ENCODE measurements around the gene ZNF439.
A peak's percentile ranks its signal among the peaks of the same experiment; 100 is the strongest.
"Not testable (repeated sequence)": the region's sequence is repeated elsewhere in the genome, so short reads cannot be mapped to it uniquely, and the experiment has no call there.

ZNF439 gene

DNA sequence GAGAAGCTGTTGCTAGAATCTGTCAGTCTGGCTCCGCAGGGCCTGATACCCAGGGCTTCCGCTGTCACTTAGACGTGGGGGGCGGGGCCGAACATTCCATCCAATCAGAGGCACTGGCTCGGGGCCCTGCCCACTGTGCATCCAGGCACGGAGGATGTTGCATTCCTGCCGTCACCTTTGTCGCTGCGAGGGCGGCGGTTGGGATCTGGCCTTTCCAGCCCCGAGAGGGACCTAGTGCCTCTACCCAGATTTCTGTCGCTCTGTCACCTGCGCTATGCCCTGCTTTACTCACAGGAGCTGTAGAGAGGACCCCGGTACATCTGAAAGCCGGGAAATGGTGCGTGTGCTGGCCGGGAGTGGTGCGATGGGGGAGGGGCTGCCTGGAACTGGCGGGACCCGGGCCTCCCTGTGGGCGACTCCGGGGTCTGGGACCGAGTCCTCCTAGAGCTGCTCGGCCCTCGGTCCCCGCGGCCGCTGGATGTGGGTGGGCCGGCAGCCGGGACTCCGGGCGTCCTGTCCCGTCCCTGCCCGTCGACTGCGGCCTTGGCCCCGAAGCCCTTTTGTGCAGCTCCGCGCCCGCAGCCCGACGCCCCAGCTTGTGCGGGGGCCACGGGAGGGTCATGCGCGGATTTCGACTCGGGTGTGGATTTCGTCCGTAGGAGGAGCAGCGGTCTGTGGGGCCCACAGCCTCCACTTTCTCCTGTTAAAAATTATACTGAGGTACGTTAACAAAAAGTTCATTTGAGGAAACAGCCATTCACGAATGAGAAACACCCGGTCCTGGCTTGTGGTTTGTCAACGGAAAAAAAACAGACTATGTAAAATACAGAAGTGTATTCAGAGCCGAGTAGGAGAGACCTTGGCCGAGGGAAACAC, at the start of gene ZNF439:
Gene ZNF439, plus strand, starts transcription at position 133 of the 876 bp plus-strand sequence. Its CDS starts 142 bp downstream, at position 275.
- peak; percentile 93 for DNase-seq

DNA sequence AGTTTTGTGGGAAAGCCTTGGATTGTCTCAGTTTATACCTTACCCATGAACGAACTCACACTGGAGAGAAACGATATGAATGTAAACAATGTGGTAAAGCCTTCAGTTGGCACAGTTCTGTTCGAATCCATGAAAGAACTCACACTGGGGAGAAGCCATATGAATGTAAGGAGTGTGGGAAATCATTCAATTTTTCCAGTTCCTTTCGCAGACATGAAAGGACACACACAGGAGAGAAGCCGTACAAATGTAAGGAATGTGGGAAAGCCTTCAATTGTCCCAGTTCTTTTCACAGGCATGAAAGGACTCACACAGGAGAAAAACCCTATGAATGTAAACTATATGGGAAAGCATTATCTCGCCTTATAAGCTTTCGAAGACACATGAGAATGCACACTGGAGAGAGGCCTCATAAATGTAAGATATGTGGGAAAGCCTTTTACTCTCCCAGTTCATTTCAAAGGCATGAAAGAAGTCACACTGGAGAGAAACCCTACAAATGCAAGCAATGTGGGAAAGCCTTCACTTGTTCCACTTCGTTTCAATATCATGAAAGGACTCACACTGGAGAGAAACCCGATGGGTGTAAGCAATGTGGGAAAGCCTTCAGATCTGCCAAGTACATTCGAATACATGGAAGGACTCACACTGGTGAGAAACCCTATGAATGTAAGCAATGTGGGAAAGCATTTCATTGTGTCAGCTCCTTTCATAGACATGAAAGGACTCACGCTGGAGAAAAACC, 42.0 kb upstream of the ZNF439 start:
- no peak for DNase-seq

DNA sequence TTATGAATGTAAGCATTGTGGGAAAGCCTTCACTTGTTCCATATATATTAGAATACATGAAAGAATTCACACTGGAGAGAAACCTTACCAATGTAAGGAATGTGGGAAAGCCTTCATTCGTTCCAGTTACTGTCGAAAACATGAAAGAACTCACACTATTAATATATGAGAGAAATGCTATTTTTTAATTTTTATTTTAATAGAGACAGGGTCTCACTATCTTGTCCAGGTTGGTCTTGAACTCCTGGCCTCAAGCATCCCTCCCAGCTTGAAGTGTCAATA, 41.5 kb upstream of the ZNF439 start:
- DNase-seq: no peak

DNA sequence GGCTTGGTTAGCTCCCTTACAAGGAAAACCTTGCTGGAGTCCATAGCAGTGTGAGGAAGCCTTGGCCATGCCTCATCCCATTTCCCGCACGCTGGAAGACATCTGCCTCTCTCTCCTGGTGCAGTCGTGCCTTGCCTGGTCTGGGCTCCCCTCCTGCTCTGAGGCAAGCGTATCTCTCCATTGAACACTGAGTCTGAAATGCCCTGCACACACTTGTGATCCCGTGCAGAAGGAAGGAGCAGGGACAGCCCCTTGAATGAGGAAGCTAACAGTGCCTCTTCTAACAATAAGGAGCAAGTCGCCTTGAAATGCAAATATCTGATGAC, 34.9 kb upstream of the ZNF439 start:
- no peak for DNase-seq

DNA sequence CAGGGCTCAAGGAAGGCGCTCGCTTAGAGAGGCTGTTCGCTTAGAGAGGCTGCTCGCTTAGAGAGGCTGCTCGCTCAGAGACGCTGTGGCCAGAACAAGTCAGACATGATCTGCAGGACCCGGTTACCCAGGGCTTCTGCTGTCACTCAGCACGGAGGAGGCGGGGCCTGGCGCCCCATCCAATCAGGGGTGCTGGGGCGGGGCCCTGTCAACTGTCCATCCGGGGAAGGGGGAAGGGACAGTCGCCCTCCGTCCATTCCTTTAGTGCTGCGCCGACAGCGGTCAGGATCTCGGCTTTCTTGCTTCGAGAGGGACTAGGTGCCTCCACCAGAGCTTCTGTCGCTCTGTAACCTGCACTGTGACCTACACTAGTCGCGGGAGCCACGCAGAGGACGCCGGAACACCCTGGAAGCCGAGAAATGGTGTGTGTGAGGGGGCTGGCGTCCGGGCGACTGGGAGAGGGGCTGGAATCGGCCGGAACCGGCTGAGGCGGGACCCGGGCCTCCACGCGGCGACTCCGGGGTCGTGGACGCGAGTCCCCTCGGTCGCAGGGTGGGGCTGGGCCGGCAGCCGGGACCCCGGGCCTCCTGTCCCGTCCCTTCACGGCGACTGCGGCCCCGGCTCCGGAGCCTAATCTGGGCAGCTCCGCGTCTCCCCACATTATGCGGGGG, 34.4 kb upstream of the ZNF439 start, which contains the start of gene ZNF440:
Gene ZNF440, plus strand, starts transcription at position 245 of the 671 bp plus-strand sequence. Its CDS starts 175 bp downstream, at position 420.
- DNase-seq: peak; percentile 97

DNA sequence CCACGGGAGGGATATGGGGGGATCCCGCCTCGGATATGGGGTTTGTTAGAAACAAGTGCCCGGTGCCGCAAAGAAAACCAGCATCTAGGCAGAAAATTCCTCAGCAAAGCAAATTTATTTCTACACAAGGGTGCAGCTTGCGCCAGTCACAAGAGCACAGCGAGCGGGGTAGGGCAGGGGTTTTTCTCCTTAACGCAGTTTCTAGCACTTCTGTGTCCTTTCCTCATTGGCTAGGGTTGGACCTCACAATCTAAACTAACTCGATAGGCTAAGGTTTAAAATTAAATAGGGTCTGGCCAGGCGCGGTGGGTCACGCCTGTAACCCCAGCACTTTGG, 33.9 kb upstream of the ZNF439 start:
- peak; percentile 3 for DNase-seq

DNA sequence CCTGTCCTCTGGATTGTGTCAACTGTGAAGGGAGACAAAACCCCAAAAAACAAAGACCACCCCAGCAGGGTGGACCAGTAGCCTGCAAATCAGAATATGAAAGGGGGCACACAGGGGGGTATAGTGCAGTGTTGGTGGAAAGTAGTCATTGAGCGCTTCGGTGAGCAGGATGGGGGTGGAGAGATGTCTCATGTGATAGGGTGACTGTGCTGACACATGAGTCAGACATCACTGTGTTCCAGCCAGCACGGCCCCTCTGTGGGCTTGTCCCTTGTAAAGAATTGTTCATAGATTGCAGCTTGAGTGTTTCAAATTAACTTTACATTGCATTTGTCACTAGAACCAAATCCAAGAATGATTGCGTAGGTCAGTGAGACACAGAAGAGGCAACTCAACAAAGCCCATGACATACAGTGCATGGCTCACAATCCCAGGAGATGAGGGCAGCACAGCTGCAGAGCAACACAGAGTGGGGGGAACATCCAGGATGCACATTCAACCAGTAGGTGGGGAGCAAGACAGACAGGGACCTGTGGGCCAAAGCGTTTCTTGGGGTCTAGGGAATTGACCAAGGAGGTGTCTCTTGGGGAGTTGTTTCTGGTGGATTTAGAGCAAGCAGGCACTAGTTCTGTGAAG, 26.9 kb upstream of the ZNF439 start:
- no peak for DNase-seq

DNA sequence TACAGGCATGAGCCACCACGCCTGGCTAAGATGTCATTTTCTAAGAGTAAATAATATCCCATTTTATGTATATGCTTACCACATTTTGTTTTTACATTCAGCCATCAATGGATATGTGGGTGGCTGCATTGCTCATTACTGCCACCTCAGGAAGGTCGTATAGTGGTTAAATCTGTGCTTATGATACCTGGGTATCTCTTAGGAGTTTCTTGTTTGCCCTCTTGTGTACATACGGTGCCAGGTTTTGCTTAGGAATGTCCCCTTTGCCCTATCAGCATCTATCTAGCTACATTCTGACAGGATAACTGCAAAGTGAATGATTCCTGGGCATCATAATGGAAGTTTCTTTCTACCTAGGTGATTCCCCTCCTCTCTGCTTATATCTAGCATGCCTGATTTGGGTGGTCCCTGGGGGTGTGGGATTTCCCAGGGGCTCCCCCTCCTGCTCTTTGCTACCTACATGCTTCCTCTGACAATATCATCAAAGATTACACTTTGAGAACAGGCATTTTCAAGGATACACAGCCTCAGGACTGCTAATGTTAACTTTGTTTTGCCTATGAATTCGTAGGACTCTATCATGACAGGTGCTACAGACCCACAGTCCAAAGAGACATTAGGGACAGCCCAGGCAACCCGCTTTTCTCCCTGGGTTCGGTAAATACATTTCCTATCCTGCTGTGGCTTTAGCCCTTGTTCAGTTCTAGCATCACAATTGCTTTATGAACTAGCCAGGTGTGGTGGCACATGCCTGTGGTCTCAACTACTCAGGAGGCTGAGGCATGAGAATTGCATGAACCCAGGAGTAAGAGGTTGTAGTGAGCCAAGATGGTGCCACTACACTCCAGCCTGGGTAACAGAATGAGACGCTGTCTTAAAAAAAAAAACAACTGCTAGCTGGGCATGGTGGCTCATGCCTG, 19.3 kb upstream of the ZNF439 start:
- not testable (repeated sequence) for DNase-seq

DNA sequence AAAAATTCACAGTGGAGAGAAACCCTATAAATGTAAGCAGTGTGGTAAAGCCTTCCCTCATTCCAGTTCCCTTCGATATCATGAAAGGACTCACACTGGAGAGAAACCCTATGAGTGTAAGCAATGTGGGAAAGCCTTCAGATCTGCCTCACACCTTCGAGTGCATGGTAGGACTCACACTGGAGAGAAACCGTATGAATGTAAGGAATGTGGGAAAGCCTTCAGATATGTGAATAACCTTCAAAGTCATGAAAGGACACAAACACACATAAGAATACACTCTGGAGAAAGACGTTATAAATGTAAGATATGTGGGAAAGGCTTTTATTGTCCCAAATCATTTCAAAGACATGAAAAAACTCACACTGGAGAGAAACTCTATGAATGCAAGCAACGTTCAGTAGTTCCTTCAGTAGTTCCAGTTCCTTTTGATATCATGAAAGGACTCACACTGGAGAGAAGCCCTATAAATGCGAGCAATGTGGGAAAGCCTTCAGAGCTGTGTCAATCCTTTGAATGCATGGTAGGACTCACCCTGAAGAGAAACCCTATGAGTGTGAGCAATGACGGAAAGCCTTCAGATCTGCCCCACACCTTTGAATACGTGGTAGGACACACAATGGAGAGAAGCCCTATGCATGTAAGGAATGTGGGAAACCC, 16.1 kb upstream of the ZNF439 start:
- DNase-seq: no peak

DNA sequence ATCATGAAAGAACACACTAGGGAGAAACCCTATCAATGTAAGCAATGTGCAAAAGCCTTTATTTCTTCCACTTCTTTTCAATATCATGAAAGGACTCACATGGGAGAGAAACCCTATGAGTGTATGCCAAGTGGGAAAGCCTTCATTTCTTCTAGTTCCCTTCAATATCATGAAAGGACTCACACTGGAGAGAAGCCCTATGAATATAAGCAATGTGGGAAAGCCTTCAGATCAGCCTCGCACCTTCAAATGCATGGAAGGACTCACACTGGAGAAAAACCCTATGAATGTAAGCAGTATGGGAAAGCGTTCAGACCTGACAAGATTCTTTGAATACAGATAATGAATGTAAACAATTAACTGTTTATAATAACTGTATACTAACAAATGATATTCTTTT, 15.0 kb upstream of the ZNF439 start:
- no peak for DNase-seq

DNA sequence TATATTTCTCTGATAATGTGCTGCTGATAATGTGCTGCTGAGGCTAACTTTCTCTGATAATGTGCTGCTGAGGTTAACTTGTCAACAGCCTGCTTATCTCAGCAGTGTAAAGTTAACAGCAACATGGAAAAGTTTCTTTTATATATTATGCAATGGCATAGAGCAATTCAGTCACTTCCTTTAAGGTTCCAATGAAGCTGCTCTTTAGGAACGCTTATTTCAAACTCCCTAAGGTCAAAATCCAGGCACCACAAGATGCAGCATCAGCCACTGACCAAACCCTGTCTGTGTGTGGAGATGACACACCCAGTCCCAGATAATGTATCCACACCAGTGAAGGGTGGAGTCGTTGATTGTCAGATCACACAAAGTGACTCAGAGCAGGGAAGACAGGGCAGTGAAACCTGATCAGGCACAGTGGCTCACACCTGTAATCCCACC, 12.9 kb upstream of the ZNF439 start:
- not testable (repeated sequence) for DNase-seq

DNA sequence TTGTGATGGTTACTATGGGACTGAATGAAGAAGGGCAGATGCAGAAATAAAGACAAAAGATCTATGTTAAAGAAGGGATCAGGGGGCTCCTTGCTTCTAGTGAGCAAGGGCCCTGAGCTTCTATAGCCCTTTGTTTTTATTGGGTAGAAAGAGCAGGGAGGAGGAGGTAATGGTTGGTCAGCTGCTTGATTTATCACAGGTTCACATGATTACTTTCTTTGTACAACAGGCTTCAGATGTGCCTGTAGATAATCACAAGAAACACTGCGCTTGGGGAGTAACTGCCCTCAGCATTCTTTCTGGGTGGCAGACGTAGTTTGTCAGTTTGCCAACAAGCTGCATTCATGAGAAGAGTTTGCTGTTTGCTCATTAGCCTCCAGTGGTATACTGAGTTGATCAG, 4.8 kb upstream of the ZNF439 start:
- DNase-seq: no peak

DNA sequence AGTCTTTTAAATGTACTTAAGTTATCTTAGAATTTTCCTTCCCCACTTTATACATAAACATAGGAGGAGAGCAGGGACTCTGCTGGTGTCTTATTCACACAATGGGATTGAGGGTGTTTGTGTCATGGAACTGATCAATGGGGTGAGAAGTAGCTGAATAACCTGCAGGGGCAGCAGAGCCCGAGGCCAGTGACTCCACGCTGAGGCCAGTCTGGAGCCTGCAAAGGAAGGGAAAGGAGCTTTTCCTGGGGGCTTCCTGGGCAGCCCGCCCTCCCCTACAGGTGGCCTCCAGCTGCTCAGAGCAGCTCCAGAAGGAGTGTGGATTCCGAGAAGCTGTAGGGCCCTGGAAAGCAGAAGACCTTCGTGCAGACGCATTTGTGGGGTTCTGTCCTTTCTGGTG, 911 bp upstream of the ZNF439 start:
- not testable (repeated sequence) for DNase-seq

DNA sequence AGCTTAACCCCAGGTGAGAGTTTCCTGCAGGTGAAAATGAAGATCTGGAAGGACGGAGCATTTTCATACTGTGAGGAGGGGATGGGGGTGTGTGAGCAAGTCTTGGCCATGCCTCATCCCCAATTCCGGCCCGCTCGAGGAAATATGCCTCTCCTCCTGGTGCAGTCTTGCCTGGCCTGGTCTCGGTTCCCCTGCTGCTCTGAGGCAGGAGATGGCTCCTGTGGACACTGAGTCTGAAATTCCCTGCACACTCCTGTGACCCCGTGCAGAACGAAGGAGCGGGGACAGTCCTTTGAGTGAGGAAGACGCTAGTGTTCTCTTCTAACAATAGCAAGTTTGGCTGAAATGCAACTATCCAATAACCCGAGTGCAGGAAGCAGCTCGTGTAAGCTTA, 329 bp upstream of the ZNF439 start:
- no peak for DNase-seq

DNA sequence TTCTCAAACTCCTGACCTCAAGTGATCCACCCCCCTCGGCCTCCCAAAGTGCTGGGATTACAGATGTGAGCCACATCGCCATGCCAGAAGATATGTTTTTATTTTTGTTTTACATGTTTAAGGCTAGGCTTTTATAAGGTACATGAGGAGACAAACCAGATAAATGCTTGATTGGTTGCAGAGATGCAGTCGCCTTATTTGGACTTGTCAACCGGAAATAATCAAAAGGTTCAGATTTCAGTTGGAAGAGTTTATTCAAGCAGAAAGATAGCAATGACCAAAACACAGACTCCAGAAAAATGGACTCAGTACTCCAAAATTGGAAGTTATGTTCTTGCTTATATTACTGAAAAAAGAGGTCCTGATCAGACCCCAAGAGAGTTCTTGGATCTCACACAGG, 1.8 kb downstream of the ZNF439 start:
- not testable (repeated sequence) for DNase-seq

DNA sequence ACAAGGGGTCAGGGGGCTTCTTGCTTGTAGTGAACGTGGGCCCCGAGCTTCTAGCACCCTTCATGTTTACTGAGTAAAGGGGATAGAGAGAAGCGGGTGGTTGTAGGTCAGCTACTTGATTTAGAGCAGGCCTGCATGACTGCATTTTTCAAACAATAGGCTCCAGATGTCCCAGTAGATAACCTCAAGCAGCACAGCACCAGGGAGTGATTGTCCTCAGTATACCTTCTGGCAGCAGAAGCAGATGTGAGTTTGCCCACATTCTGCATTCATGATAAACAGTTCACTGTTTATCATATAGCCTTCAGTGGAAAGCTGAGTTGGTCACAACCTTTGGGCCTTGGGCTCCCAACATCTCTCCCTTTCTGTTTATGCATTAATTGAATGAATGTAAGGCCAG, 4.8 kb downstream of the ZNF439 start:
- no peak for DNase-seq

DNA sequence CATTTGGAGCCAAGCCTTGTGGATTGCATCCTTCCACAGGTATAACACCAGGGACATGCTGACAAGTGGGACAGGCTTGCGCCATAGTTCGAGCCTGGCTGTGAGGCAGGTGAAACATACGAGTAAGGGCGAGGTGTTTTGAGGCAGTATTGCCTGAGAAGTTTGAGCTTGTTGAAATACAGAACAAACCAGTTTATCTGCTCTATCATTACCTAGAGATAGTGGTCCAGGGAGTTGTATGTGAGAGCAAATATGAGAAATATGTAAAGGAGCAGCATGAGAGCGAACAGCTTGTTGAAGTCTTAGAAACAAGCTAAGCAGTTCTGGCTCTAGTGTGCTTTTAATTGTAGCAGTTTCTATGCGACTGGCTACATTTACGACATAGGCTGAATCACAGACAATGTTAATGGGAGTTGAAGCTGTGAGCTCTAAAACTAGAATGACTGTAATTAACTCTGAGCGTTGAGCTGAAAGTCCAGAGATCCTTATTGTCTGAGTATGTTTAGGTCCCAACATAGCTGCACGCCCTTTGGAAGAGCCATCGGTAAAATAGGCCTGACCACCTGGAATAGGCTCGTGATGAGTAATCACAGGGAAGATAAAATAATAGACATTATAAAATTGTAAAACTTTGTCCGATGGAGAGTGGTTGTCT, 8.2 kb downstream of the ZNF439 start:
- no peak for DNase-seq

DNA sequence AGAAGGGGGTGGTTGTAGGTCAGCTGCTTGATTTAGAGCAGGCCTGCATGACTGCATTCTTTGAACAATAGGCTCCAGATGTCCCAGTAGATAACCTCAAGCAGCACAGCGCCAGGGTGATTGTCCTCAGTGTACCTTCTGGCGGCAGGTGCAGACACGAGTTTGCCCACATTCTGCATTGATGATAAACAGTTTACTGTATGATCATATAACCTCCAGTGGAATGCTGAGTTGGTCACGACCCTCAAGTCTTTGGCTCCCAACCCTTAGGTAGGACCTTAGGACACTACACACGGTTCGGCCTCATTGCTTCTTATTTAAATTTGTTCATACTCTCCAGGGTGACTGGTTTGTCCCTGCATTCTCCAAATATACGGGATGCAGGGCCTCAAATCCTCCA, 12.2 kb downstream of the ZNF439 start:
- no peak for DNase-seq

DNA sequence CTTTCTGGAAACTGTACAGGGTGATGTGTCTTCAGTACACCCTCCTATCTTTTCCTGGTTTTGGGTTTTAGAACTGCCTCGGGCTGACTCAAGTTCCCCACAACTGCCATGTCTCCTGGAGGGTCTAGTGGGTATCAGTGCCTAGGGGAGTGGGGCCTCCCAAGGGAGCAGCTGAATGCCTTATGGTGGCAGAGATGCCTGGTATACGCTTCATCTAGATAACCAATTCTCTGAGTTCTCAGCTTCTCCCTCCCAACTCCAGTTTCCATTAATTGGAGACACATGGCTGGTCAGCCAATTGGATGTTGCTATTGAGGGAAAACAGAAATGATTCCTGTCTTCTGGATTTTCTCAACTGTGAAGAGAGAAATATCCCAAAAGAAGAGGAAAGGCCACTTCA, 12.8 kb downstream of the ZNF439 start:
- DNase-seq: no peak

DNA sequence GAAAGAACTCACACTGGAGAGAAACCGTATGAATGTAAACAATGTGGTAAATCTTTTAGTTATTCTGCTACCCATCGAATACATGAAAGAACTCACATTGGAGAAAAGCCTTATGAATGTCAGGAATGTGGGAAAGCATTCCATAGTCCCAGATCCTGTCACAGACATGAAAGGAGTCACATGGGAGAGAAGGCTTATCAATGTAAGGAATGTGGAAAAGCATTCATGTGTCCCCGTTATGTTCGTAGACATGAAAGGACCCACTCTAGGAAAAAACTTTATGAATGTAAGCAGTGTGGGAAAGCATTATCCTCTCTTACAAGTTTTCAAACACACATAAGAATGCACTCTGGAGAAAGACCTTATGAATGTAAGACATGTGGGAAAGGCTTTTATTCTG, 19.2 kb downstream of the ZNF439 start:
- DNase-seq: not testable (repeated sequence)

DNA sequence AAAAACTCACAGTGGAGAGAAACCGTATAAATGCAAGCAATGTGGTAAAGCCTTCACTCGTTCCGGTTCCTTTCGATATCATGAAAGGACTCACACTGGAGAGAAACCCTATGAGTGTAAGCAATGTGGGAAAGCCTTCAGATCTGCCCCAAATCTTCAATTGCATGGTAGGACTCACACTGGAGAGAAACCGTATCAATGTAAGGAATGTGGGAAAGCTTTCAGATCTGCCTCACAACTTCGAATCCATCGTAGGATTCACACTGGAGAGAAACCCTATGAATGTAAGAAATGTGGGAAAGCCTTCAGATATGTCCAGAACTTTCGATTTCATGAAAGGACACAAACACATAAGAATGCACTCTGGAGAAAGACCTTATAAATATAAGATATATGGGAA, 19.7 kb downstream of the ZNF439 start:
- DNase-seq: no peak

All from midbrain (tissue), 1 donor.